Left lung (tissue), 10 donors: ENCODE measurements around the gene MOB3B. TPM values are rescaled to one million over a fixed set of nuclear protein-coding genes. Genes with fewer than 3 reads are reported as not detected.

Experiments
- ATAC-seq: fragments of 200-7000 bp; cut with Tn5 transposase; one replicate; pipeline ENCODE4 v1.9.1; 2020; ENCODE audit warnings: moderate library complexity
- DNase-seq, 4 donors: peaks; one replicate each; pipeline ENCODE4 v3.0.0-alpha.2; 2013 to 2020
- H3K27ac ChIP-seq, 2 donors: fragments of 200-600 bp; sonication (generic) in 1 of 2; one replicate each; pipeline versions ENCODE4 v1.5.0 to v1.8.0; 2020 to 2021
- H3K27me3 ChIP-seq, 2 donors: fragments of 200-600 bp; sonication (generic) in 1 of 2; one replicate each; pipeline versions ENCODE4 v1.5.0 to v1.8.0; 2020 to 2021
- H3K36me3 ChIP-seq, 2 donors: fragments of 200-600 bp; sonication (generic) in 1 of 2; one replicate each; pipeline versions ENCODE4 v1.5.0 to v1.8.0; 2020 to 2021
- H3K4me1 ChIP-seq, 2 donors: fragments of 200-600 bp; one replicate each; pipeline ENCODE4 v1.8.0; 2021
- H3K4me3 ChIP-seq, 2 donors: fragments of 200-600 bp; sonication (generic) in 1 of 2; one replicate each; pipeline versions ENCODE4 v1.5.0 to v1.8.0; 2020 to 2021; ENCODE audit warnings: mild to moderate bottlenecking in 1 of 2
- H3K9me3 ChIP-seq, 2 donors: fragments of 200-600 bp; sonication (generic) in 1 of 2; one replicate each; pipeline versions ENCODE4 v1.5.0 to v1.8.0; 2020 to 2021
- intact Hi-C, 2 donors: fragments of 100-400 bp; cut with DNase I; formaldehyde crosslinking; loops; one replicate each; pipeline versions ENCODE4 v1.11.2 to v1.14.2; 2022
- polyA plus RNA-seq, 6 donors: library from polyadenylated mRNA; unstranded; fragments of 120-200 nt; gene quantifications; one replicate each; pipeline ENCODE4 v1.2.1, GENCODE V29; 2013; ENCODE audit not compliant: insufficient read length in 6 of 6
- total RNA-seq, 2 donors: library from RNA; stranded (reverse); fragmentation: NEBNext Ultra II Directional; extraction: Animal tissue kit (Norgen Biotek cat#: 25700); gene quantifications; one replicate each; pipeline ENCODE4 v1.2.1, GENCODE V29; 2021
- TF ChIP-seq, protein P1 (sequence below), 2 donors: fragments of 200-600 bp; sonication (generic) in 1 of 2; IDR thresholded peaks; one replicate each; pipeline versions ENCODE4 v1.5.0 to v1.8.0; 2021; ENCODE audit warnings: antibody characterized with exemption in 2 of 2
- donor health status: DM: no; HTN: yes; CAD: no.
- donor health status: DM: no; HTN: no; CAD: no.

Gene MOB3B
- total and polyA plus RNA-seq, 8 donors, result 7.2 to 18.3 (median 15.8) TPM

DNA sequence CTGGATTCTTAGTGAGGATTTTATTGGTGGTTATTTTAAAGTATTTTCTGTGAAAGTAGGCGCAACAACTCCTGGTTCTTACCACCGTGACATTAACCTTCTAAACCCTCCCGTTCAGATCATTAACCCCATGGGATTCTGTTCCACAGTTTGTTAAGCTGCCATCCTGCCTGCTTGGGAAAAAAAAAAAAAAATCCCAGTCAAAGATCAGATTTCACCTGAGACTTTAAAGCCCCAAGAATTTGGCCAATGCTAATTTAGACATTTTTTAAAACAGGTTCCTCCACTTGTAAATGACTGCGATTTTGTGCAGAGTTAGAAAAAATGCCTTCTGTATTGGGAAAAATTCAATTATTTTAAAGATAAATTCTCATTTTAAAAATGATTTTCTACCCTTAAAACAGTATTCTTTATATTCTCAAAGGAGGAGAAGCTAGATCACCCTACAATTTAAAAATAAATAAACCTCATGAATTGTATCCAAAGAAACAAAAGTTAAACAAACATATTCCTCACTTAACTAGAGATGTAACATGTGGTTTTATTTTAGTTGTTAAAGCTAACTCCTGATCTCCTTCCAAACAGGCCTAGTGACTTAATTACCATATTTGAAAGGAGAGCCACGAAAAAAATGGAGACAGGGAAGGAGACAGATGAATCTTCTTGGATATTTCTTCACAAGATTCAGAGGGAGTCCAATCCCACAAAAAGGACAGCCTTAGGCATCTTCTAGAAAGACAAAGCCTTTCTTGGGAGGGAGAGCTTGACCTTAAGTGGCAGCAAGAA lies 98.7 kb downstream of the MOB3B start:
- ATAC-seq (no peak), DNase-seq (no peak)
- Histone ChIP-seq H3K4me1 (peaks cover 0 to 11% of the 10 kb centered on the region in 2 donors), H3K9me3 (no peaks in the 10 kb centered on the region), H3K27me3 (no peaks in the 10 kb centered on the region), H3K27ac (peak overlapping the region in 1 of 2 donors; percentile 27), H3K36me3 (no peaks in the 10 kb centered on the region), H3K4me3 (no peak overlapping the region)
- intact Hi-C loops, result no loop called here
- TF ChIP-seq, protein P1, sequence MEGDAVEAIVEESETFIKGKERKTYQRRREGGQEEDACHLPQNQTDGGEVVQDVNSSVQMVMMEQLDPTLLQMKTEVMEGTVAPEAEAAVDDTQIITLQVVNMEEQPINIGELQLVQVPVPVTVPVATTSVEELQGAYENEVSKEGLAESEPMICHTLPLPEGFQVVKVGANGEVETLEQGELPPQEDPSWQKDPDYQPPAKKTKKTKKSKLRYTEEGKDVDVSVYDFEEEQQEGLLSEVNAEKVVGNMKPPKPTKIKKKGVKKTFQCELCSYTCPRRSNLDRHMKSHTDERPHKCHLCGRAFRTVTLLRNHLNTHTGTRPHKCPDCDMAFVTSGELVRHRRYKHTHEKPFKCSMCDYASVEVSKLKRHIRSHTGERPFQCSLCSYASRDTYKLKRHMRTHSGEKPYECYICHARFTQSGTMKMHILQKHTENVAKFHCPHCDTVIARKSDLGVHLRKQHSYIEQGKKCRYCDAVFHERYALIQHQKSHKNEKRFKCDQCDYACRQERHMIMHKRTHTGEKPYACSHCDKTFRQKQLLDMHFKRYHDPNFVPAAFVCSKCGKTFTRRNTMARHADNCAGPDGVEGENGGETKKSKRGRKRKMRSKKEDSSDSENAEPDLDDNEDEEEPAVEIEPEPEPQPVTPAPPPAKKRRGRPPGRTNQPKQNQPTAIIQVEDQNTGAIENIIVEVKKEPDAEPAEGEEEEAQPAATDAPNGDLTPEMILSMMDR (IDR thresholded peaks at IDR 0.05), result no peak

DNA sequence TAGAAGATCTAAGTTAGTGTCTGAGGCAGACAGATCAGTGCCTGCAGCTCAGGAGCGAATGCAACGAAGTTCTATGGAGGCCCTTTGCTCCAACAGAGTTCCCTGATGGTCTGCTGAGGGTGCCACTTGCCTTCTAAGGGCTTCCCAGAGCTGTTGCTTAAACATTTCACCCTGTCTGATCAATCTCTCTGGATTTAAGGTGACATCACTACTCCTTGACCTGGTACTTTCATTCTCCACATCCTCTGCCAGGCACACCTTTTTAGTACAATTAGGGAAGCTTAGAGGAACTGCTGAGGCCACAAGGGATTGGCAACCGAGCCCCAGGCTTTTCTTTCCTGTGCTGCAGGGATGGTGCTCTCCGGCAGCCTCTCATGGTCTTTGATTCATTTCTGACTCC lies 99.7 kb downstream of the MOB3B start:
- intact Hi-C loops, result no loop called here
- TF ChIP-seq, protein P1 (IDR thresholded peaks at IDR 0.05), result no peak

DNA sequence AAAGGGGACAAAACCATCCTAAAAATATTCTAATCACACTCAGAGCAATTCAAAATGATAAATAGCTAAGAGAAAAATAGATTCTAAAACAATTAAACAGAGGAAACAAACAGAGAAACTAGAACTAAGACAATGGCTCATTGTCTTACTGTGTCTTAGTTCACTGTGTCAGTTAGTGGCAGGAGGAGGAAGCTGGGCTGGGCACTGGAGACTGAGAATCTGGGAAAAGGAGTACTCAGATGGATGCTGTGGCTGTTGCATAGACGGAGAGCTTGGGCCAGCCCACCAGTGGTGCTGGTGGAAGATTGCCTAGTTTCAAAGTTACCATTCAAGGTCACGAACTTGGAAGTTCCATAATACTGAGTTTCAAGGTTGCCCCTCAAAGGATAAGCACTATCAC lies 100.2 kb downstream of the MOB3B start:
- DNase-seq, result no peak
- intact Hi-C loops, result no loop called here
- no peaks in the 10 kb centered on the region for H3K9me3 ChIP-seq
- no peak overlapping the region for H3K27ac ChIP-seq
- H3K4me1 ChIP-seq, result peaks cover 0 to 11% of the 10 kb centered on the region in 2 donors
- H3K36me3 ChIP-seq, result no peaks in the 10 kb centered on the region
- no peak for ATAC-seq
- TF ChIP-seq, protein P1 (IDR thresholded peaks at IDR 0.05), result no peak
- no peak overlapping the region for H3K4me3 ChIP-seq
- no peaks in the 10 kb centered on the region for H3K27me3 ChIP-seq

More for the DNA sequence above, 99.7 kb downstream of the MOB3B start:
- ATAC-seq (no peak), DNase-seq (no peak)
- H3K9me3 ChIP-seq, result no peaks in the 10 kb centered on the region
- H3K27ac ChIP-seq, result no peak overlapping the region
- H3K4me3 ChIP-seq, result no peak overlapping the region
- no peaks in the 10 kb centered on the region for H3K27me3 ChIP-seq
- H3K4me1 ChIP-seq, result peaks cover 0 to 11% of the 10 kb centered on the region in 2 donors
- no peaks in the 10 kb centered on the region for H3K36me3 ChIP-seq

DNA sequence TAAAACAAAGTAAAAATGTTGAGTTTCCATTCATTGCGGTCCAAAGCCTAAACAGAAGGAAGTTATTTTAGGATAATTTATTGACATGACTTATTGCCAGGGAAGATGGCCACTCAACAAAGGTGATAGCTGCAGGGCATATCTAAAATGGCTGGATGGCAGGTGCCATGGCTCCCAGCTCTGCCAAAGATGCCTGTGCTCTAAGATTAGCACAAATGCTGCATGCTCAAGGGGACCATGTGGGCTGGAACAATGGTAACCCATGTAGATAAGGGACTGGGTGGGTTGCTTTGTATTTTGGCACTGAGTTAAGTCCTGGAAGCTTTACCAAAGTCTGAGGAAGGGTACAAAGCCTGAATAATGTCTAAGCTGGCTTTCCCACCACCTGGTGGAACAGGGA lies 101.1 kb downstream of the MOB3B start:
- H3K4me1 ChIP-seq, result peaks cover 0 to 11% of the 10 kb centered on the region in 2 donors
- H3K4me3 ChIP-seq, result no peak overlapping the region
- intact Hi-C loops, result no loop called here
- DNase-seq, result no peak
- TF ChIP-seq, protein P1 (IDR thresholded peaks at IDR 0.05), result no peak
- no peaks in the 10 kb centered on the region for H3K27me3 ChIP-seq
- H3K9me3 ChIP-seq, result no peaks in the 10 kb centered on the region
- no peaks in the 10 kb centered on the region for H3K36me3 ChIP-seq
- H3K27ac ChIP-seq, result no peak overlapping the region
- ATAC-seq, result no peak

DNA sequence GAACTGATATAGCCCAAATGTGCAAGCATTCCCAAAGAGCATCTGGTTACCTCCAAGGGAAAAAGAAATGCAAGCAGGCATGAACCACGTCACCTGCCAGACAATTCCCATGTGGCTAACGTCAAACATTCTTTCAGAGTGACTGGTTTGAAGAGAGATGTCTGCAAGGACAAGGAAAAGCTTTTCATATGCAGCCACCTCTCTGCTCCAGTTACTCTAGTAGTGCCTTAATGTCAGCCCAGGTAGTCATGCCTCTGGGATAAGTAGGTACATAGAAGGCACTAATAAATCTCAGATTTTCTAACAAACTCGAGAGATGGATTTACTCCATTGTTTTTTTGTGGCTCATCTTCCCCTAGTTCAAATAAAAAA lies 102.4 kb downstream of the MOB3B start:
- no peaks in the 10 kb centered on the region for H3K27me3 ChIP-seq
- intact Hi-C loops, result no loop called here
- ATAC-seq (peak; percentile 49), DNase-seq (no peak)
- H3K36me3 ChIP-seq, result no peaks in the 10 kb centered on the region
- no peak overlapping the region for H3K27ac ChIP-seq
- TF ChIP-seq, protein P1 (IDR thresholded peaks at IDR 0.05), result no peak
- no peak overlapping the region for H3K4me3 ChIP-seq
- no peaks in the 10 kb centered on the region for H3K9me3 ChIP-seq
- peaks cover 0 to 9% of the 10 kb centered on the region in 2 donors for H3K4me1 ChIP-seq
